NCI-H1436 treated with DMSO at 0.1 percent for 48 hours (cell line): ENCODE data around the gene DLGAP1.

Experiments used
- DNase-seq: peaks from one replicate; lab custom pipeline; 2025; lab: John Stamatoyannopoulos, UW

DLGAP1 gene

GRCh38 chr18:3530807-3531206 is 924.3 kb downstream of the DLGAP1 start:
- DNase-seq, result no peak

DNA sequence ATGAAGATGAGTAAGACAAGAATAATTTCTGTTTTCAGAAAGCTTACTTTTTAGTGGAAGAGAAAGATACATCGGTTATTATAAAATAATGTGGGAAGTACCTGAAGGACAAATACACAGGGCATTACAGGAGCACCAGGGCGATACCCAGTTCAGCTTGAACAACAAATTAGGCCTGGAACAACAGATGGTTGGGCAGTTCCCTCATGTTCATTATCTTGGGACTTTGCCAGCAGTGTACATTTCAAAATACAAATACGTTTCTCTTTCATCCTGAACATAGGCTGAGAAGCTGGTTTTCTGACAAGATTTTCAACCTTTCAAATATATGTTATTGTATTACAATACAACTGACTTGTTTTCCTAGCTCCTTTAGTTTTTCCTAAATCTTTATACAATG is 925.5 kb downstream of the DLGAP1 start:
- DNase-seq, result no peak

- no peak for DNase-seq
Observed at GRCh38 chr18:3529077-3529476, 926.0 kb downstream of the DLGAP1 start.

GRCh38 chr18:3528231-3528630 is 926.9 kb downstream of the DLGAP1 start:
- no peak for DNase-seq

GRCh38 chr18:3526421-3527354 is 928.4 kb downstream of the DLGAP1 start:
- no peak for DNase-seq

DNA sequence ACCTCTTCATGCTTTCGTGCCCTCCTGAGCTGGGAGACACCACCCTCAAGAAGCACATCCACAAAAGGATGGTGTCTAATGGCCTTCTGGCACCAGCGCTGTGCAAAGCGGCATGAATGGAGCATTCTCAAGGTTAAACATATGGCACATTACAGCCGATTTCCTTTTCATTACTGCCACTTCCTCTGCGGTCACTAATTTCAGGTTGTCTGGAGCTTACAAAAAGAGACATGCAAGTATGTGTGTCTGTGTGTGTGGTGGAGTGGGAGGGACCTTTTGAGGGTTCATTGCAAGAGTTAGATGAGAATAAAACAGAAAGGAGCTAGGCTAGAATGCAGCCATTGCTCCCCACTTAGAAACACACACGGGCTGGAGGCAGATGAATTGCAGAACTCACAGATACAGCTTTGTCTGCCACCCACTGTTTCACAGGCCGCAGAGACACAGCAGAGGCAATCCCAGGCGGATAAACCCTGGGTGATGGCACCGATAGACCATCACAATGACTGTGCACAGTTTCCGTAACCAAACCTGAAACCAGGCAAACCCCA is 929.2 kb downstream of the DLGAP1 start:
- no peak for DNase-seq

DNA sequence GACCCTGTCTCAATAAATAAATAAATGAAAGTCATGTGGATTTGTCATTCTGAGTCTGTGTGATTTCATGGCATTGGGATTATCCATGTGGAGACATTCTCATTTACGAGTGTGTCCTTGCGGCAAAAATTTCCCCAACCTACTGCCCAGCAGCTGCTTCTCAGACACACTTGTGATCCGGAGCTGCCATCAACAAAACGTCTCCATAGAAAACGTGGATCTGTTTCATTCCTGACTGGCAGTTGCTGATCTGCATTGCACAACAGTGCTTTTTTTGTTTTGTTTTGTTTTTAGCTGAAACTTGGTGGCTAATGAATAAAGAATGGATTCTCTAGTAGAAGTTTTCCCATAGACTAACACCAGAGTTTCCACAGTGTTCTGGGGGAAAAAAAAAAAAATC is 930.4 kb downstream of the DLGAP1 start:
- no peak for DNase-seq

- no peak for DNase-seq
Observed at GRCh38 chr18:3520230-3521085, 934.6 kb downstream of the DLGAP1 start.

- no peak for DNase-seq
Observed at GRCh38 chr18:3514312-3515216, 940.5 kb downstream of the DLGAP1 start.

- DNase-seq, result no peak
Observed at GRCh38 chr18:3513481-3513880, 941.6 kb downstream of the DLGAP1 start.

GRCh38 chr18:3511980-3512379 is 943.1 kb downstream of the DLGAP1 start:
- DNase-seq, result peak; percentile 60

DNA sequence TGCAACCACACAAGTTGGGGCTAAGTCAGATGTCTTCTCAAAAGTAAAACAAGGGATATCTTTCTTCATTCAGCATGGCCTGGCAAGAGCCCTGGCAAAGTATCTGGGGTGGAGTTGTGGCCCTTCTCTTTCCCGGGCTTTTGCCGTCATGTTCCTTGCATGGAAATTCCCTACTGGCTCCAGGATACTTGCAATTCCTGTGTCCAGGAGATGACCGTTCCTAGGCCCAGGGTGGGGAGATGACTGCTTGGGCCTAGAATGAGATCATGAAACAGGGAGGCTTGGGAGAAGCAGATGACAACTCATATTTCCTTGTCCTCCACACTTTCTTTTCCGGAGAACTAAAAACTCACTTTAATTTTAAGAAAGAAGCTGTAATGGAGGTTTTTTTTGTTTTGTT is 944.2 kb downstream of the DLGAP1 start:
- no peak for DNase-seq

- no peak for DNase-seq
Observed at GRCh38 chr18:3510024-3510423, 945.1 kb downstream of the DLGAP1 start.

- no peak for DNase-seq
Observed at GRCh38 chr18:3508576-3509549, 946.2 kb downstream of the DLGAP1 start.

DNA sequence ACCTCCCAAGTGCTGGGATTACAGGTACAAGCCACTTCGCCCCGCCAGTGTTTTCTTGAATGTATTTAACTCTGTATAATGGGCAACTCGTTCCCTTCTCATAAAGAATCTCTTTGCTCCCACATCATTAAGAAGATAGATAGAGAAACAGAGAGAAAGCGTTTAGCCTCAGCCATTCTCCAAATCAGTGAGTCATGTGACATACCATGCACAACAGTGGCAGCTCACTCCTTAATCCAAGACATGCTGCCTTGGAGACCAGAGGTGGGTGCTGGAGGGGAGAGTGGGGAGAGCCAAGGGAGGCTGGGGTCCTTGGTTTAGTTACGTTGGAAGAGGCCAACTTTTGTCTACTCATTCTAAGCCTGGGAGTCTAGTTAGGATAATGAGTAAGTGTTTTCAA is 950.5 kb downstream of the DLGAP1 start:
- no peak for DNase-seq

DNA sequence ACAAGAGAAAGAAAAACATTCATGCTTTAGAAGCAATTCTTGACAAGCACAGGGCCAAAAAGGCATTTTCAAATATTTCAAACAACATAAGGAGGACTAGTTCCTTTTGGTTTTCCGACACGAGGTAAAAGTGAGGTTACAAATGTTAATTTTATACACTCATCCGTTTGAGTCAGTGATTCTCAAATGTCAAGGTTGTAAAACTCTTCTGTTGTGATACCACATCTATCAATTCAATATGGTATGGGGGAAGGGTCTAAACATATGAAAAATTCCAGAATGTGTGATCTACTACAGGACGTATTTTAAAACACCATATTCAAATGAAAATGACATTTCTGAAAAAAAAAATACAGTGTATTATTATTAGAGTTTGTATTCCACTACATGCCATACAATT is 952.5 kb downstream of the DLGAP1 start:
- no peak for DNase-seq

DNA sequence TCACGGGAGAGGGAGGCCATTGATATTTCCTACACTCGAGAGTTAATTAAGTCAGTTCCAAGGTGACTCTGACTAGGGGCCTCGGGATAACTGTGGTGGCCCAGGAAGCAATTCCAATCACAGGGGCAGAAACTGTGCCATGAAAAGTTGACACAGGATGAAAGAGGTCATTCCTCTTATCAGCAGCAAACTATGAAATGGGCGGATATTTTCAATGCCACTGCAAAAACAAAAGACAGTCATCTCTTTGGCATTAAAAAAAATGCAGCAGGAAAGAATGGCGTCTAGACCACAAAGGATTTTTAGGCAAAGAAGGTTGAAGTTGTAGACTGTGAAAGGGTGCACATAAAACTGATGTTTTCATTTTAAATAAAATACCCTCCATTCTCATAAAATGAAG is 955.1 kb downstream of the DLGAP1 start:
- no peak for DNase-seq

DNA sequence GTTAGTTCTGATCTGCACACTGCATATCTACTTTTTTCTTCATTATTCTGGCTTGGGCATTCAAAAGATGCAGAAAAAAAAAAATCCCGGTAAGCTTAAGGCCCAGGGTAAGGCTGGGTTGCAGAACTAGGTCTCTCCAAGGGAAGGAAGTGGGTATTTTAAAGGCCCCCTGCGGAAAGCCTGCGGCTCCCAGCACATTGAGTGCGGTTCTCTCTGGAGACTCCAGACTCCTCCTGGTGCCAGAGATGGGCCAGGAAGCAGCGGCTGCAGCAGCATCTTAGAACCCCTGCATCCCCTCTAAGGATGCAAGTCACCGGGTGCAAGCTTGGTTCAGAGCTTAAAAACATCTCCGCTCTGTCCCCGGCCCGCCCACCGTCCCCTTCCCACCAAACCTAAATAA is 955.6 kb downstream of the DLGAP1 start:
- no peak for DNase-seq

GRCh38 chr18:3498698-3499471 is 956.2 kb downstream of the DLGAP1 start:
- no peak for DNase-seq
